GM21825 (cell line): ENCODE data around the gene CLDN2.
A peak's percentile ranks its signal among the peaks of the same experiment; 100 is the strongest.
"Not testable (repeated sequence)": the region's sequence is repeated elsewhere in the genome, so short reads cannot be mapped to it uniquely, and the experiment has no call there.

Experiments used
- ATAC-seq: cut with Tn5 transposase; IDR thresholded peaks from one replicate; pipeline ENCODE4 v1.9.1; 2021; ENCODE audit warnings: mild to moderate bottlenecking, moderate library complexity; ENCODE audit not compliant: unreplicated experiment

Gene CLDN2, protein sequence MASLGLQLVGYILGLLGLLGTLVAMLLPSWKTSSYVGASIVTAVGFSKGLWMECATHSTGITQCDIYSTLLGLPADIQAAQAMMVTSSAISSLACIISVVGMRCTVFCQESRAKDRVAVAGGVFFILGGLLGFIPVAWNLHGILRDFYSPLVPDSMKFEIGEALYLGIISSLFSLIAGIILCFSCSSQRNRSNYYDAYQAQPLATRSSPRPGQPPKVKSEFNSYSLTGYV

DNA sequence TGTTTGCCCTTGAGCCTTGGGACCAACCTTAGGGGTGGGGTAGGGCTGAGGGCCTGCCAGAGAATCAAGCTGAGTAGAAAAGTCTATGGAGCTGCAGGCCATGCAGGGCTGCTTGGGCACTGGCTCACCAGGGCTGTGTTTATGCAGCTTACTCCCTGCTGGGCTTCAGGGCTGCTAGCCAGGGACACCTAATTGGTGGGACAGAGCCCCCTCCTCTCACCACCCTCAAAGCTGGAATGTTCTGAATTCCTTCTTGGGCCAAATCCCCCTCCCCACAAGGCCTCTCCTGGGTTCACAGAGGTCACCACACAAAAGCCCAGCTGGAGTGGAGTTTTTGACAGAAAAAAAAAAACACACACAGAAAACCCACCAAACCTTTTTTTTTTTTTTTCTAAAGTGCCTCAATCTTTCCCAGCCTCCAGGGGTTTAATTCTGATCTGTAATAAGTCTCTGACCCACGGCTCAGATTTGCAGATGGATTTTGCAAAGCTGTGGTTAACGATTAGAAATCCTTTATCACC is at the start of gene CLDN2:
Gene CLDN2 (plus strand): TSS at position 471 of the 521 bp plus-strand sequence. CDS start 7,827 bp downstream, outside the sequence.
- no peak for ATAC-seq

DNA sequence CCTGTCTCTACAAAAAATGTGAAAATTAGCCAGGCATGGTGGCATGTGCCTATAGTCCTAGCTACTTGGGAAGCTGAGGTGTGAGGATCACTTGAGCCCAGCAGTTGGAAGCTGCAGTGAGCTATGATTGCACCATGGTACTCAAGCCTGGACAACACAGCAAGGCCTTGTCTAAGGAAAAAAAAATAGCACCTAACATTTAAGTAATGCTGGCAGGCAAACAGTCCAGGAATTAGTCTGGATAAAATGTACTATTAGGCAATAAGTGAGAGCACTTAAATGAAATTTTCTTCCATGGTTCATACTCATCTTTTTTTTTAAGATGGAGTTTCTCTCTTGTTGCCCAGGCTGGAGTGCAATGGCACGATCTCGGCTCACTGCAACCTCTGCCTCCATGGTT is 47.4 kb upstream of the CLDN2 start:
- not testable (repeated sequence) for ATAC-seq

DNA sequence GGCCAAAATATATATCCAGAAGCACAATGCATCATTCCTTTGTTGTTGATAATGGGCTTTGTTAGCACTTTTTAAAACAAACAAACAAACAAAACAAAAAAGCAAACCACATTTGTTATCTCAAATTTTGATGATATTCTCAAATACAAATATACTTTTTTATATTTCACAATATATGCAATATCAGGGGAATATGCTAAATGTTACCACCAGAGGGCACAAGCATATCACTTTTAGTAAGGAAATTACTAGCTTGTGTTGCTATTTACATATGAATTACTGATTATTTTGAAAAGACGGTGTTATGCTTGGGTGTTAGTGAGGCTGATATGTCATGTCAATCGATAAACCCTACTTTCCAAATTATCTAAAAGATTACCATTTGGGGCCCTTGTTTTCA is 46.1 kb upstream of the CLDN2 start:
- no peak for ATAC-seq

DNA sequence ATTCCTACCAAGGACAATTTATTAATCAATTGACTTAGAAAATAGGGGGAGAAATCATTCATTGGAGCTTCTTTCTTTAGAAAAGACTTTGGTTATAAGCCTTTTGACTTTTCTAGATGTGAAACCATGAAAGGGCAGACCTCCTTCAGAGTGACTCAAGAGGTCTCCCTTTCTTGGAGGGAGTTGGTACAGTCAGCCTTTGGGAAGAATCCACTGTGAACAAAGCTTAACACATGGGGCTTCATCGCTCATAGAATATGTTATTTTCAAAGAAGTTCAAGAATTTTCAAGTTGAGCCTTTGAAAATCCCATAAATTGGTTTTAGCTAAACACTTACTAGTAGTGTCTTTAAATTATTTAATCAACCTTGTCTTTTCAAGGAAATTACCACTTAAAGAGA is 45.1 kb upstream of the CLDN2 start:
- no peak for ATAC-seq

DNA sequence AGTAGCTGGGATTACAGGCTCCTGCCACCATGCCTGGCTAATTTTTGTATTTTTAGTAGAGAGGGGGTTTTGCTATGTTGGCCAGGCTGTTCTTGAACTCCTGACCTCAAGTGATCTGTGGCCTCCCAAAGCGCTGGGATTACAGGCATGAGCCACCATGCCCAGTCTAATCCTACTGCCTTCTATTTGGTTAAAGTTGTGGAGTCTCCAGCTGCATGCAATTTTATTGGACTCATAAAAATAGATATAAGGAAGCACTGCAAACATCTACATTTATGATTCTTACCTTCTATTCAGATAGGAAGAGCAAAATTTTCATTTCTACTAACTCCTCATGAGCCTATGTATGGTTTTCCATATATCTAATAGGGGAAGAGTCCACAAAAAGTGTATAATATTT is 30.7 kb upstream of the CLDN2 start:
- no peak for ATAC-seq

DNA sequence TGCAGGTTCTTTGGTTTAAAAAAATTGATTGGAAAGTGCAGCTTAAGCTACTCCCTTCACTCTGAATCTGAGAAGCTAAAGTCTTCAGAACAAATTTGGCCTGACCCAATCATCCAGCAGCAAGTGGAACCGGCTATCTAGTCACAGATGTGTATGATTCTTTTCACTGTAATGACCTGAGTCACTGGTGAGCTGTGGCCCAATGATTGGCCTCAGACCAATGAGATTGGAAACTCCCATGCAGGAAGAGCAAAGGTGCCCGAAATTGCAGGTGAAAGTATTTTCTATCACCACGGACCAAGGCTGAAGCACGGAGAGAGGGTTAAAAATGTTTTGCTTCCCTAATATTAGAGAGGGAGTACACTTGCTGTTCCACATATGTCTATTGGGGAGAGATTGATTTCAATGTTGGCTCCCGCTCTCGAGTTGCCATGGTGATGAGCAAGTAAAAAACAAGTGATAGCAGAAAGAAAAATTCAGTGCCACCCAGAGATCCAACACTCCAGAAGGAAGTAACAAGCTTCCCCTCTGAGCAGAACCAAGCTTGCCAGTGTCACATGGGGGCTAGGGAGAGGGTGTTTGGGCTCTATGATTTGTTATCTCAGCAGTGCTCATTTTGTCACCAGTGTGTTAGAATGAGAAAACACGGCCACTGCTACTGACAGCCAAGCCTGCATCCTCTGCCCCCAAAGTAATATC is 28.3 kb upstream of the CLDN2 start:
- no peak for ATAC-seq

DNA sequence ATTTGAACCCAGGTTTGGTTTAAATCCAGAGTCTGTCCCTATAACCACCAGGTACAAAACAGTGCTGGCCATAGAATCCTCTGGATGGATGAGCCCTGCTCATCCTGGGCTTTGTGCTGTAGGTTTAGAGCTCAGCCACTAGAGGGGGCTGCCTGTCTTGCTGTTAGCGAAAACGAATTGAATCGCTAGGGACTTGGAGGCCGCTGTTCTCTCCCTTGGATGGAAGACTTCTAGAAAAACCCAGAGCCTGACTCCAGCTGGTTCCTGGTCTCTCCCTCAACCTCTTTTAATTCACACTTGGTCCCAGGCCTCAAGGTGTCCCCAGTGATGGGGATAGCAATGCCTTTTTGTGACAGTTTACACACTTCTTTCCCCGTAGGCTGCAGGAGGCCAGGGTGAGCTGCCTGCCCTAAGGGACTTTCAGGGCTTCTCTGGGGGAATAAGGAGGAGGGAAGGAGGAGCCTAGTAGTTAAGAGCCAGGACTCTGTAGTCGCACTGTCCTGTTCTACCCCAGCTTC is 25.8 kb upstream of the CLDN2 start:
- ATAC-seq = peak; percentile 83

DNA sequence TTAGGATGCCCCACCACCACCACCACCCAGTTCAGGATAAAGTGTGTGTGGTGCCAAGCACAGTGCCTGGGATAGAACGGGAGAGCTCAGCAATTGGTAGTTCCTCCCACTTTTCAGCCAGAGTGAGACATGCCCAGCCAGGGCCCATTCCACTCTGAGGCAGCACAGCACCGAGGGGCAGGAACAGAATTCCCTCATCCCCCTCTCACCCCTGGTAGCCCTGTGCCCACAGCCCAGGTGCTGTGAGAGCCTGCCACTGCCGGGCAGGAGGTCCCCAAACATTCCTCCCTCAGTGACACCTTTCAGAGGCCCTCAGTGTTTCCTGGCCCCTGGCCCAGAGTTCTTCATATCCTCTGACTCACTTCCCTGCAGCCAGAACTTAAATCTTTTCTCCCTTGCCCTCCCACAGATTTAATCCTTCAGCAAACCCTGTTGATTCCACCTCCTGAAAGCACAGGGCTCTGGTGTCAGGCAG is 25.2 kb upstream of the CLDN2 start:
- ATAC-seq = no peak

DNA sequence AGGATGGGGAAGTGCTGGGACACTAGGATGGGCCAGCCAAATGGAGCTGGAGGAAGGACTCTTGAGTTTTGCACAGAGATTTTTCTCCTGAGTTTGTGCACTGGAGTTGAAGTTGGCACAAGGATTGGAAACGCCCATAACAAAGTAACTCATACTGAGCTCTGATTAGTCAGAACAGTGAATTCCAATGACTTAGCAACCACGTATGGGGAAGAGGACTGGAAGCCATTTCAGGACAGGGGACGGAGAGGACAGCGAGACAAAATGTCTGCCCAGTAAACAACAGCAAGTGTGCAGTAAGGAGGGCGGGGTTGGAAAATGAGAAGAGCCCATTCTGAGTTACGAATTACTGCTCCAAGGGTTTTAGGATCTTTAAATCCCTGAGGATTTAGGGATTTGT is 22.9 kb upstream of the CLDN2 start:
- no peak for ATAC-seq

DNA sequence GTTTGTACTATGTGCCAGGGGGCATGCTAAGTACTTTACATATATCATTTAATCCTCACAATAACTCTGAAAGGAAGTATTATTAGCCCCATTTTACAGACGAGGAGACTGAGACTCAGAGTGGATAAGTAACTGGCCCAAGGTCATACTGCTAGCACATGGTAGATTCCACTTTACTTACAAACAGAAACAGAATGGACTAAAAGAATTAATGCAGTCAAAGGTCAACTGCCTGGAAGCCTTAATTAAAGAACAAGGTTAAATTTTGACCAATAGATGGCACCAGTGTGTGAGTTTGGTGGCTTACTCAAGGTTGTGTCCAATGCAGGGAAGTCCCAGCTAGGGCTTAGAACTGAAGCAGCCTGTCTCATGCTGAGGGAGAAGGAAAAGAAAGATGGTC is 21.7 kb upstream of the CLDN2 start:
- peak; percentile 69 for ATAC-seq

DNA sequence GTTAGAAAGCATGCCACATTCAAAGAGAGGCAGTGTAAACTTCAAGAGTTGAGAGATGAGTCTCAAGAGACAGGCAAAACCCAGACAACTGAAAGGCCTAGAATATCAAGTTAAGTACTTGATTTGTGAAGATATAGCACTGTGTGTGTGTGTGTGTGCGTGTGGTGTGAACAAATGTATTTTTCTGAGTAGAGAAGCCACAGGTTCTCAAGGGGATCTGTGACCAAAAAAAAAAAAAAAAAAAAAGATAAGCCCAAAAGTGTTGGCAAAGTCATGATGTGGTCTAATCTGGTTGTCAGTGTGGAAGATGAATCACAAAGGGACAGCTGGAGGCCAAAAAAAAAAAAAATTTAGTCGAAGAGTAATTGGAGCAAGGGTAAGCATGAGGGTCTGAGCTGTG is 20.9 kb upstream of the CLDN2 start:
- no peak for ATAC-seq

DNA sequence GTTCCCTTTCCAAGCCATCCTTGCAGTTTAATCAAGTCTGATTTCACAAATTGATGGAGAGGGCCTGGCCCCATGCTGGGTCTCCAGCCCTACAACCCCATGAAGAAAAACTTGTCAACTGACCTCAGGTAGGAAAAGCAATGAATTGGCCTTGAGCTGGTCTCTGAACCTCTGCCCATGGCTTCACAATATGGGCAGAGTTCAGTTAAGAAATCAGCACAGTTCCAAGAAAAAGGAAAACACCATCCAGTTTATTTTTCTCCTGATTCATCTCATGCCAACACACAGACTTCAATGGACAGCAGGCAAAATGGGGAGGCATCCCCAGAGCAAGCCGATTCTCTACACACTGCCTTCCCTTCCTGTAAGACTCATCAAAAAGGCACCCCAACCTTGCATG is 20.4 kb upstream of the CLDN2 start:
- no peak for ATAC-seq

DNA sequence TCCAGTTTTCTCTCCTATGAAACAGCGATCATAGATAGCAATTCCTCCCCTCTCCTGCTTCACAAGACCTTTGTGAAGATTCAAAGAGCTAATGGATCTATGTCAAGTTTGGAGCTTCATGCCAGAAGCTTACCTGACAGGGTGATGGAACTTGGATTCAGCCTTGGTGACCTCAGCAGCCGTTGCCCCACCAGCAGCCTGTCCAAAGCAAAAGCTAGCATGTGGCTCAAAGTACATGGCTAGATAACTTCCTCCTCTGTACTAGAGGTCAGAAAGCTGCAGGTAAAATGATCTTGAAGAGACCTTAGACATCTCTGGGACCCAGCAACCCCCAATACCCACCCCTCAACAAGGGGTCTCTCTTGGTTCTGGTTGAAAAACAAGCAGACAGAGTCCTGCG is 18.9 kb upstream of the CLDN2 start:
- ATAC-seq = no peak

DNA sequence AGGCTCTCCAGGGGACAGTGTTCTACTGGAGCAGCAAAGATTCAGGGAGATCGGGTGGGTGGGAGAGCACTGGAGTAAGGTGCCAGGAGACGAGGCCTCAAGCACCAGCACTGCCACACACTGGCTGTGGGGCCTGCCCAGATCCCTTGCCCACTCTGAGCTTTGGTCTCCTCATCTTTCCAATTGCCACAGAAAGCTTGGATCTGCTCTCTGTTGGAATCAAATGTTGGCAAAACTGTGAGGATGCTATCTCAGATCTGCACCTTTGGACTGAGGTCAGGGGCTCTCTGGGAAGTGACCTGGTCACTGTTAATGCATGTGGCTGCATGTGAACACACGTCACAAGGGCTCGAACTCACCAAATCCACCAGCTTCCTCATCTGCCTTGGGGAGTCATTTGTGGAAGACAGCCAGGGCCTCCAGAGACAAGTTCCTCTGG is 18.4 kb upstream of the CLDN2 start:
- ATAC-seq = no peak

DNA sequence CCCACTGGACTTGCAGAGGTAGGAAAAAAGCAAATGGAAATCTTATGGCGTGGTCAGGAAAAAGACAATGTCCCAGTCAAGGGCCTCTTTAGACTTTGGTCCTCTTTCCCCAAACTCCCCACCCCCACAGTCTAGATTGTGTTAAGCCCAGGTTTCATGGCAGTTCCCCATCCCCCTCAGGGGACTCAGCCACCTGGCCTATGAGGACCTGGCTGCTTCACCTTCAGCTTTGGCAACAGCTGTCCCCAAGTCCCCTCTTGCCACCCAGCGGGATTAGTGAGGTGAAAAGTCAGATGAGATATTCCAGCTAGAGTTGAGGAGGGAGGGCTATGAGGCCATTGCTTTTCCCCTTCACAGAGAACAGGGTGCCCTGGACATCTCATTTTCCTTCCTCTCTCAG is 17.5 kb upstream of the CLDN2 start:
- ATAC-seq = no peak

DNA sequence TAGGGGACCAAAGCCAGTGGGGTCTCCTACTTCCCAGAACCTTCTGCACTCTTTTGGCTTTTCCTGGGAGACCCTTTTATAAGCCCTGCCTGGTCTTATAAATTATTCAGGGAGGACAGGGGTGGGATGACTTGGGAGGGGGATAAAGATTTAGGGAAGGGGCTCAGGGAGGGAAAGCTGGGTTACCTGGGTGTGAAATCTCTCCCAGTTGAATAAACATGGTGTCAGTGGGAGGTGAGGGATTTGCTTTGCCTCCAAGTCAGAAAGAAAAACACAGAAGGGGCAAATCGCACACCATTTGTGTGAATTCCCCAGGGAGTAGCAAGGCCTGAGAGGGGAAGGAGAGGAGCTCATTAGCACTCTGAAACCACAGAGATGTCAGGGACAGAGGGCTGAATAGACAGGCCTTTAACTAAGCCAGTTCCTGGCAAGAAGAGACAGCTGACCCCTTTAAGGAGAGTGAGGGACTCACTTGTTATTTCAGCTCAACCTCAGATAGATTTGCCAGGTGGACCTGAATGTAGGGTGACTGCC is 16.8 kb upstream of the CLDN2 start, which contains the start of gene RIPPLY1:
Gene RIPPLY1 (minus strand): TSS at position 51 of the 534 bp plus-strand sequence. CDS start 54 bp downstream, outside the sequence.
- no peak for ATAC-seq

DNA sequence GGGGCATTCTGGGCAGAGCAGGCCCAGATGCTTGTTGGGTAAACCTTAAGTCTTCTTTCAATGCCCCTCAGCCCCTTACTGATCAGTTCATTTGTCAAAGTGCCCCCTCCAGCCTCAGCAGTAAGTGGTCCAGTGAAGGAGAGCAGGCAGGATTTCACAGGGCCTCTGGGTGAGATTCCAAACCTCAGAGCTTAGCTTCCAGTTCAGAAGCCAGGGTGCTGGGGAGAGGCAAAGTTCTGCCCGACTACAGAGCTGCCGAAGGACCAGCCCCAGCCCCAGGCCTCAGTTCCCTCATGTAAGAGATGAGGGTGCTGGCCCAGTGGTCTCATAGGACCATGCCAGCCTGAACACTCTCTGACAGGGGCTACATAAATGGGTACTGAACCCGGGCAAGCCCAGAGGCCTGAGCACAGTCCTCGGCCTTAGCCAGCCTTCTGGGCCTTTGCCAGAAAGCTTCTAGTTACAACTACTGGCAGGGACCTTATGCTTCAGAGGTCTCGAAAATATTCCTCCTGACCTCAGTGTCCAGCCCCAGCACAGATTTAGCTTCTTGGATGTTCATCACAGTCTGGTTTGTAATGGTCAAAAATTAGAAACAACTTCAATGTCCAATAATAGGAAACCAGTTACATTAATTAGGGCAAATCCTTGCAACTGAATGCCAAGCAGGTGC is 16.2 kb upstream of the CLDN2 start:
- ATAC-seq = no peak

DNA sequence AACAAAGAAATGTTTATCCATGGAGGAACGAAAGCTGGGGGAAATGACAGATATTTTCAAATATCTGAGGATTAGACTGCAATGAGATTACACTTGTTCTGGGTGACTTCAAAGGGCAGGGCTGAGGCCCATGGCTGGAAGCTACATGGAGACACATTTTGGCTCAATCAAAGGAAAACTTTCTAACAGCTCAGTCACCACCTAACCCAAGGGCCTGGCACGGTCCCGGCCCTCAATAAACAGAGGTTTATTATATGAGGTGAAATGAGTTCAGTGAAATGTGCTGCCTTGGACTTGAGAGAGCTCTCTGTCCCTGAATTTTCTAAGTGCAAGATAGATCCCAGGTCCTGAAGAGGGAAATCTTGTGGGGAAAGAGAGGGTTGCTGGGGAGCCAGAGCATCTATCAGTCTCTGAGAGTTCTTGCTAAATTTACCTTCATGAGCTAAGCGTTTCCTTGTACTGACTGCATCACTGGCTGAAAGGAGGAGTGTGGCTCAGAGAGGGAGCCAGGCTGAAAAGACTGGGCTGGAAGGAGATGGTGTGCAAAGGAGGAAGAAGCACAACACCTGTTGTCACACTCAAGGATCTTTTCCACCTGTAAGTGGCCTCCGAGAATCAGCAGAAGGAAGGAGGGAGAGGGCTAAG is 15.0 kb upstream of the CLDN2 start:
- ATAC-seq = no peak

DNA sequence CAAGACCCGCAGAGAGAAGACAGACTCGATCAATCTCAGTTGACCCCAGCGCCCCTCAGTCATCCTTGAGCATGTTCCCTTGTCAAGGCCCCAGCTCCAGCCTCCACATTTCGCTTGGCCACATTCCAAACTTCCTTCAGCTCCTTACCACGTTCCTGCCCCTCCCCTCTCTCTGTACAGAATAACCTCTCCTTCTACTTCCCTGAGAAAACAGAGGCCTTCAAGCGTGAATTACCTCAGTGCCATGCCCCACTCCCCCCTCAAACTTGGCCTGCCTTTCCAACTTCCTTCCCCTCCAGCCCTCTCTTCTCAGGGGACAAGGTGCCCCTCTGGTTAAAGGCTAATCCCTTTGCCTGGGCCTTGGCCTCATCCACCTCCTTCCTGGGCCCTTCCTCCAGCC is 13.8 kb upstream of the CLDN2 start:
- no peak for ATAC-seq

DNA sequence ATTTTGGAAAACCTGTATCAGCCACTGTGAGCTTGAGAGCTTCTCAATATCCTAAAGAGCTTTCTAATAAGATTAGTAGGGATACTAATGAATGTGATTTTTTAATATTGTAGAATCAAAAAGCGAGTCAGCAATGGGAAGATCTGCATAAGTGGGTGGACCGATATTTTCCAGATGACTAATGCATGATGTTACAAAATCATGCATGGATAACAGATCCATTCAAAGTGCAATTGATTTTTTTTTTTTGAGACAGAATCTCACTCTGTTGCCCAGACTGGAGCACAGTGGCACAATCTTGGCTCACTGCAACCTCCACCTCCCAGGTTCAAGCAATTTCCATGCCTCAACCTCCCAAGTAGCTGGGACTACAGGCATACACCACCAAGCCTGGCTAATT is 7.3 kb upstream of the CLDN2 start:
- ATAC-seq = no peak
